BJ (cell line): ENCODE measurements around the gene VSIG8. TPM values are rescaled to one million over a fixed set of nuclear protein-coding genes. Genes with fewer than 3 reads are reported as not detected.

Experiments
- CTCF ChIA-PET: fragments of 350-600 bp; formaldehyde crosslinking; extraction: SDS; loops from one replicate; lab custom pipeline; 2021; ENCODE audit warnings: antibody characterized with exemption, inconsistent platforms; lab: Yijun Ruan, JAX
- POLR2A ChIA-PET: fragments of 300-600 bp; sonication (Branson Sonifier 250); formaldehyde crosslinking; extraction: SDS; loops from one replicate; lab custom pipeline; 2021; ENCODE audit warnings: antibody characterized with exemption; lab: Charles Lee
- DNase-seq: peaks from one replicate; pipeline ENCODE4 v3.0.0-alpha.2; 2011; ENCODE audit warnings: low read depth
- H3K27me3 ChIP-seq: 2 replicates; pipeline ENCODE4 v1.6.0; 2011; ENCODE audit warnings: low read length; ENCODE audit not compliant: control insufficient read depth, insufficient read depth
- H3K36me3 ChIP-seq: 2 replicates; pipeline ENCODE4 v1.5.1; 2011; ENCODE audit warnings: low read length; ENCODE audit not compliant: control insufficient read depth, insufficient read depth
- H3K4me3 ChIP-seq: 2 replicates; pipeline ENCODE4 v1.5.1; 2011; ENCODE audit warnings: low read depth, mild to moderate bottlenecking, control low read depth, low read length
- CTCF ChIP-seq: IDR thresholded peaks from 2 replicates; pipeline ENCODE4 v1.5.1; 2011; ENCODE audit warnings: low read depth, mild to moderate bottlenecking, control low read depth, inconsistent platforms, low read length, moderate library complexity; ENCODE audit not compliant: insufficient read depth
- polyA plus RNA-seq: library from polyadenylated mRNA; depleted of rRNA; stranded (reverse); fragments of >200 nt; gene quantifications from 2 replicates; pipeline ENCODE4 v1.2.3, GENCODE V29; 2011

VSIG8 gene
- polyA plus RNA-seq, 1 experiment, result not detected

GRCh38 chr1:159854116-159854692, 8.3 kb downstream of the VSIG8 start:
- peak overlapping the region; percentile 66 for H3K4me3 ChIP-seq
- no peak for DNase-seq
- H3K36me3 ChIP-seq, result no peaks in the 10 kb centered on the region
- TF ChIP-seq CTCF, result no peak
- H3K27me3 ChIP-seq, result no peaks in the 10 kb centered on the region
- POLR2A ChIA-PET, result interaction anchor here (1.2 kb wide), 1 partner anchor 24 kb away, joined by 4 read pairs; no protein-coding TSS in a partner anchor
- CTCF ChIA-PET, result interaction anchor here (0.6 to 2.4 kb wide), 6 partner anchors 18 to 55 kb away, joined by 3 to 8 read pairs (median 4); no protein-coding TSS in a partner anchor

DNA sequence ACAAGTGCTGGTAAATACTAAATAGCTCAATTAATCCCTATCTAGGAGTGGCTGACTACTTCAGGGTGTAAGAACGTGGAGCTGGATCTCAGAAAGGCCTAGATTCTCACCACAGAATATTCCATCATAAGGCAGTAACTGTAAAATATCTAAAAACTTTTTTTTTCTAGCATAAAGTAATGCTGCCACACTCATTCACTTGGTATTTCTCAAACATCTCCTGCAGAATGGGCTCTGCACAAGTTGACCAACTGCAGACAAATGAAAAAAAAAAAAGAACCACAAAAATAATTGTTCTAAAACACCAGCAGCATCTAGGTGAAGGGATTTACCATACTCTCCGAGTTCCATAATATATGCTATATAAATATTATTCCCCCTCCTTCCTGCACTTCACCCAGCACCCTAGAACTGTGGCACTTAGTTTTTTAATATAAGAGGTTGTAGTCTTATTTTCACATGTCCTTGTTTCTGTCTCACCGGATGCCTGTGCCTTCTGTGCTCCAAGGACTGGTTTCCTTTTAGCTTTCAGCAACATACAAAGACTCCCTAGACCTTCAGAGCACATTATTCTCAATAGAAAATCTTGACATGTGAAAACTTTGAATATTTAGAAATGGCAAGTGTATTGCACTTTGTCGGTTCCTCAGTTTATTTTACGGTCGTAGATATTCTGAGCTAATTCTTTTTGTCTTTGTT, 8.9 kb downstream of the VSIG8 start:
- CTCF ChIA-PET, result interaction anchor here (0.6 to 2.4 kb wide), 6 partner anchors 17 to 55 kb away, joined by 3 to 8 read pairs (median 4); no protein-coding TSS in a partner anchor
- Histone ChIP-seq H3K4me3 (peak overlapping the region; percentile 66), H3K27me3 (no peaks in the 10 kb centered on the region), H3K36me3 (no peaks in the 10 kb centered on the region)
- DNase-seq, result no peak
- TF ChIP-seq CTCF, result no peak
- POLR2A ChIA-PET, result interaction anchor here (1.2 kb wide), 1 partner anchor 23 kb away, joined by 4 read pairs; no protein-coding TSS in a partner anchor

GRCh38 chr1:159851407-159851806, 11.1 kb downstream of the VSIG8 start:
- POLR2A ChIA-PET, result no interaction called here
- no peaks in the 10 kb centered on the region for H3K27me3 ChIP-seq

DNA sequence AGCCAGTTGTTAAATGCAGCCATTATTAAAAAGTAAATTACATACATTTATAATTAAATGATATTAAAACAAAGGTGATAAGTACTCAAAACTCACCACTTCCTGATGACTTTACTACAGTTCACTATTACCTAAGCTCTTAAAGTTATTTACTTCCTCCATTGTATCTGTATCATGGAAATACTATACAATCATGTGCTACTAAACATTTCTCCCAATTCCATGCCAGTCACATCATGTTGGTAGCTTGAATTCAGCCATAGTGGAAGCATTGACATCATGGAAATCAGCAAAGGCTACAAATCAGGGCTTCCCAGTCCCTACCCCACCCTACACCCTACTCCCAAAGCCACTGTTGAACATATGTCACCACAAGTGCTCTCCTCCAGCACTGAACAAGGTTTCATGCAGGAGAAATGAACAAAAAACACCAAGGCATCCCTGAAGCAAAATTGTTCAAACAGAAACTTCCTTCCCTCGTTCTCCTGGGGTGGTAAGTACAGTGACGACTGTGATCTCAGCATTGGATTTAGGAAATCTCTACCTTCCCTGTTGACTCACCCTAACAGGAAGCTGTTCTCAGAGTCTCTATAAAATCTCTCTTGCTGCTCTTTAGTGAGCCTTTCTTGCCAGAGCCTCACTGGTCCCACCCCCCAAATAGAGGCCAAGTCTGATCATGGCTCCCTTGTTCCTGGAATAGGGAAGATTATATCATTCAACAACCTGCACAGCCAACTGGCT, 12.7 kb downstream of the VSIG8 start:
- POLR2A ChIA-PET, result no interaction called here

More at GRCh38 chr1:159851407-159851806, 11.1 kb downstream of the VSIG8 start:
- DNase-seq, result no peak
- TF ChIP-seq CTCF, result no peak
- CTCF ChIA-PET, result interaction anchor here (1.1 to 2.6 kb wide), 6 partner anchors 10 to 53 kb away, joined by 4 to 11 read pairs (median 6); no protein-coding TSS in a partner anchor
- H3K36me3 ChIP-seq, result no peaks in the 10 kb centered on the region
- no peak overlapping the region for H3K4me3 ChIP-seq

More for the DNA sequence above, 12.7 kb downstream of the VSIG8 start:
- TF ChIP-seq CTCF, result no peak
- no peak overlapping the region for H3K4me3 ChIP-seq
- no peak for DNase-seq
- H3K36me3 ChIP-seq, result no peaks in the 10 kb centered on the region
- no peaks in the 10 kb centered on the region for H3K27me3 ChIP-seq
- CTCF ChIA-PET, result interaction anchor here (1.0 to 2.6 kb wide), 7 partner anchors 14 to 51 kb away, joined by 3 to 11 read pairs (median 5); no protein-coding TSS in a partner anchor
